ENCODE results near the gene ARF3.

DNA sequence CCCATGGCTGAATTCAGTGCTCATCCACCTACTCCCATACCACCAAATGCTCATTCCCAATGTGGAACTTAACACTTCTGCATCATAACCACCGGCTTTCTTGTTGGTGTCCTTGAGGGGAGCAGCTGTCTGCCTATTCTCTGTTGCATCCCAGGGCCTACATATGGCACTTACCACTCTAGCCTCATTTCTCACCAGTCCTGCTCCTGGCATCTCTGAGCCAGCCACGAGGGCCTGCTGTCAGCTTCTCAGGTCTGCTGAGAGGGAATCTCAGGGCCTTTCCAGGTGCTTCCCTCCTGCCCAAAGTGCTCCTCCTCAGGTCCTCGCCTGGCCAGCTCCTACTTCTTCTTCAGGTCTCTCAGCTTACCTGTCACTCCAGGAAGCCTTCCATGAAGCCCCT is 67.6 kb downstream of the ARF3 start:
- TF ChIP-seq, protein P1, sequence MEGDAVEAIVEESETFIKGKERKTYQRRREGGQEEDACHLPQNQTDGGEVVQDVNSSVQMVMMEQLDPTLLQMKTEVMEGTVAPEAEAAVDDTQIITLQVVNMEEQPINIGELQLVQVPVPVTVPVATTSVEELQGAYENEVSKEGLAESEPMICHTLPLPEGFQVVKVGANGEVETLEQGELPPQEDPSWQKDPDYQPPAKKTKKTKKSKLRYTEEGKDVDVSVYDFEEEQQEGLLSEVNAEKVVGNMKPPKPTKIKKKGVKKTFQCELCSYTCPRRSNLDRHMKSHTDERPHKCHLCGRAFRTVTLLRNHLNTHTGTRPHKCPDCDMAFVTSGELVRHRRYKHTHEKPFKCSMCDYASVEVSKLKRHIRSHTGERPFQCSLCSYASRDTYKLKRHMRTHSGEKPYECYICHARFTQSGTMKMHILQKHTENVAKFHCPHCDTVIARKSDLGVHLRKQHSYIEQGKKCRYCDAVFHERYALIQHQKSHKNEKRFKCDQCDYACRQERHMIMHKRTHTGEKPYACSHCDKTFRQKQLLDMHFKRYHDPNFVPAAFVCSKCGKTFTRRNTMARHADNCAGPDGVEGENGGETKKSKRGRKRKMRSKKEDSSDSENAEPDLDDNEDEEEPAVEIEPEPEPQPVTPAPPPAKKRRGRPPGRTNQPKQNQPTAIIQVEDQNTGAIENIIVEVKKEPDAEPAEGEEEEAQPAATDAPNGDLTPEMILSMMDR (IDR thresholded peaks at IDR 0.05), result no peak
- TF ChIP-seq POLR2A (IDR thresholded peaks at IDR 0.05), result no peak
